ENCODE data around the gene TMA7B. TPM values are rescaled to one million over a fixed set of nuclear protein-coding genes. Genes with fewer than 3 reads are reported as not detected.
A peak's percentile ranks its signal among the peaks of the same experiment; 100 is the strongest.

The TMA7B gene
- total RNA-seq, 4 donors from 2014 or later = not detected

DNA sequence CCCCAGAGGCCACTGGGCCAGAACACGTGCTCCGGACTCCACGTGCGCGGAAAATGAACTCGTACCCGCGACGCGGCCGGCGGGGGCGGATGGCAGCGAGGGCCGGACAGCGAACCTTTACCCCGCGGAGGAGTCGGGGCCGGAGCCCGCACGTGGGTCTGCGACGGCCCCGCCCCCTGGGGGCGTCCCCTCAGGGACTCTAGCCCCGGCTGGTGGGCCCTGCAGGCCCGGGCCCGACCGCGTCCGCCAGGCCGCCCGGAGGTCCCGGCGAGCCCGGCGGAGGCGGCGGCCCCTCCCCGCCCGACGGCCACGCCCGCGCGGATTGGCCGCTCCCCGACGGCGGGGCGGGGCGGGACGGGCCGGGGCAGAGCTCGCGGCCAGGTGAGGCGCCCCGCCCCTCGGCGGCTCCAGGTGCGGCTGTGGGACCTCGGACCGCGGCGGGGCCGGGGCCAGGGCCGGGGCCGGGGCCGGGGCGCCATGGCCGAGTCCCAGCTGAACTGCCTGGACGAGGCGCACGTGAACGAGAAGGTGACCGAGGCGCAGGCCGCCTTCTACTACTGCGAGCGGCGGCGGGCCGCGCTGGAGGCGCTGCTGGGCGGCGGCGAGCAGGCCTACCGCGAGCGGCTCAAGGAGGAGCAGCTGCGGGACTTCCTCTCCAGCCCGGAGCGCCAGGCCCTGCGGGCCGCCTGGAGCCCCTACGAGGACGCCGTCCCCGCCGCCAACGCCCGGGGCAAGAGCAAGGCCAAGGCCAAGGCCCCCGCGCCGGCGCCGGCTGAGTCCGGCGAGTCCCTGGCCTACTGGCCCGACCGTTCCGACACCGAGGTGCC, 34.6 kb downstream of the TMA7B start, which contains the start of gene FAM83F:
Gene FAM83F, plus strand, starts transcription at position 389 of the 827 bp plus-strand sequence. Its CDS starts 89 bp downstream, at position 478.
- Histone ChIP-seq H3K4me3 (peak within 1 kb of the TSS in 1 of 2 donors; percentile 30), H3K36me3 (no peaks in the 10 kb centered on the region), H3K27ac (peak within 1 kb of the TSS in 3 of 4 donors; percentile 65 to 69 (median 67)), H3K27me3 (peaks cover 66% of the 10 kb centered on the region), H3K9me3 (no peaks in the 10 kb centered on the region), H3K4me1 (peaks cover 0 to 25% (median 3%) of the 10 kb centered on the region in 3 donors)
- peak; percentile 39 for ATAC-seq
- no CpG with 5 or more reads among the region's 115 CpGs for WGBS, 2 donors (ENCODE audit: low coverage in 1 of 2)
- TF ChIP-seq POLR2A (IDR thresholded peaks at IDR 0.05) (no peak), POLR2AphosphoS5 (IDR thresholded peaks at IDR 0.05) (no peak), EP300 (IDR thresholded peaks at IDR 0.05) (no peak)
- TF ChIP-seq, protein P1, sequence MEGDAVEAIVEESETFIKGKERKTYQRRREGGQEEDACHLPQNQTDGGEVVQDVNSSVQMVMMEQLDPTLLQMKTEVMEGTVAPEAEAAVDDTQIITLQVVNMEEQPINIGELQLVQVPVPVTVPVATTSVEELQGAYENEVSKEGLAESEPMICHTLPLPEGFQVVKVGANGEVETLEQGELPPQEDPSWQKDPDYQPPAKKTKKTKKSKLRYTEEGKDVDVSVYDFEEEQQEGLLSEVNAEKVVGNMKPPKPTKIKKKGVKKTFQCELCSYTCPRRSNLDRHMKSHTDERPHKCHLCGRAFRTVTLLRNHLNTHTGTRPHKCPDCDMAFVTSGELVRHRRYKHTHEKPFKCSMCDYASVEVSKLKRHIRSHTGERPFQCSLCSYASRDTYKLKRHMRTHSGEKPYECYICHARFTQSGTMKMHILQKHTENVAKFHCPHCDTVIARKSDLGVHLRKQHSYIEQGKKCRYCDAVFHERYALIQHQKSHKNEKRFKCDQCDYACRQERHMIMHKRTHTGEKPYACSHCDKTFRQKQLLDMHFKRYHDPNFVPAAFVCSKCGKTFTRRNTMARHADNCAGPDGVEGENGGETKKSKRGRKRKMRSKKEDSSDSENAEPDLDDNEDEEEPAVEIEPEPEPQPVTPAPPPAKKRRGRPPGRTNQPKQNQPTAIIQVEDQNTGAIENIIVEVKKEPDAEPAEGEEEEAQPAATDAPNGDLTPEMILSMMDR (IDR thresholded peaks at IDR 0.05) = no peak

DNA sequence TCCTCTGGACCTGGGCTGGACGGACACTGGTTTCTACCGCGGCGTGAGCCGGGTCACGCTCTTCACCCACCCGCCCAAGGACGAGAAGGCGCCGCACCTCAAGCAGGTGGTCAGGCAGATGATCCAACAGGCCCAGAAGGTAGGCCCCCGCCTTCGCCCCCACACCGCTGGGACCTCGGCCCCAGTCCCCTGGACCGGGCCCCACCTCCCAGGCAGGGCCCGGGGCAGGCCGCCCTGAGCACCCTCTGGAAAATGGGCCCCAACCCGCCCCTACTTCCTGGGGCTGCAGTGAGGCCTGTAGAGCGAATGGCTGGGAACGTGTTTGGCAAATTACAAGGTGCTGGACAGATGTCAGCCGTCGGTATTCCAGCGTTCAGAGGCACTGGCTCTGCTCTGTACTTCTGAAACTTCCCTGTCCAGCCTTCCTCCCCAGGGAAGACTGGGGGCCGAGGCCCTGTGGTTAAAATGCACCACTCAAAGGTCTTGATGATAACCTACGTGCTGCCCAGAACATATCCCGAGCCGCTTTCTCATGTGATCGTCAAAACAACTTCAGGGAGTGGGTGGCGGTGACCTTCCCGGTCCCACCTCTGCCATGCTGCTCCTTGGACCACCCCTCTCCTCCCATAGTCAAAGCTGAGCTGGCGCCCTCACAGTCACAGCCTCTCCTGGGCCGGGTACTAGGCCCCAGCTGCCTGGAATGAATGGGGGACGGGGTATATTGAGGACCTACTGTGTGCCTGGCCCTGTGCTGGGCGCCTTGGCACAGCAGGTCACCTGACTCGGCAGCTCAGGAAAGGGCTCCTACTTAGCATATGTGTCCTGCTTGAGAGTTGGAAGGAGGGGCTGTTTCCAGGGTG, 35.4 kb downstream of the TMA7B start:
- TF ChIP-seq EP300 (IDR thresholded peaks at IDR 0.05) = no peak
- Histone ChIP-seq H3K36me3 (no peaks in the 10 kb centered on the region), H3K27me3 (peaks cover 68% of the 10 kb centered on the region), H3K4me1 (peaks cover 0 to 25% (median 3%) of the 10 kb centered on the region in 3 donors), H3K9me3 (no peaks in the 10 kb centered on the region), H3K4me3 (peak overlapping the region in 1 of 2 donors; percentile 30), H3K27ac (peak overlapping the region in 3 of 4 donors; percentile 65 to 69 (median 67))
- no CpG with 5 or more reads among the region's 35 CpGs for WGBS, 2 donors (ENCODE audit: low coverage in 1 of 2)
- no peak for ATAC-seq

- Histone ChIP-seq H3K27ac (peak overlapping the region in 2 of 4 donors; percentile 53 to 67), H3K4me1 (peaks cover 0 to 25% (median 3%) of the 10 kb centered on the region in 3 donors), H3K36me3 (no peaks in the 10 kb centered on the region), H3K9me3 (no peaks in the 10 kb centered on the region), H3K4me3 (no peak overlapping the region), H3K27me3 (peaks cover 68% of the 10 kb centered on the region)
- TF ChIP-seq POLR2A (IDR thresholded peaks at IDR 0.05) = no peak
- WGBS, 2 donors (ENCODE audit: low coverage in 1 of 2) = 83 to 88% methylated on average over 2 to 3 of the region's 3 CpGs
- ATAC-seq = no peak
These were observed 36.5 kb downstream of the TMA7B start for GRCh38 chr22:39996732-39997131.

DNA sequence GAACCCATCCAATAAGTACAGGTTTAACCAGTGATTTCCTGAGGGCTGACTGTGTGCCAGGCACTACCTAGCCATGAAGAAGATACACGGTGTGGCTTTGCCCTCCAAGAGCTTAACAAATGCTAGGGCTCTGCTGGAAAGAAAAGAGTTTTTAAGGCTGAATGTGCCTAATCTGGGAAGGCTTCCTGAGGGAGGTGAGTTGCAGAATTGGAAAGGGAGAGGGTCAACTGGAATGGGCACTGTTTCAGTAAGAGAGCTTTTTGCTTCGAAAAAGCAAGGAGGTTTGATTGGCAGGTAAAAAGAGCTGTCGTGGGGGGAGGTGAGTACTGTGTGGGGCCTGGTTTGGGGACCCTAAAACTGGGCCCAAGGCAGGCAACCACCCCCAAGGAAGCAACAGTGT, 37.2 kb downstream of the TMA7B start:
- 60 to 91% methylated on average over 1 to 3 of the region's 3 CpGs for WGBS, 2 donors (ENCODE audit: low coverage in 1 of 2)

DNA sequence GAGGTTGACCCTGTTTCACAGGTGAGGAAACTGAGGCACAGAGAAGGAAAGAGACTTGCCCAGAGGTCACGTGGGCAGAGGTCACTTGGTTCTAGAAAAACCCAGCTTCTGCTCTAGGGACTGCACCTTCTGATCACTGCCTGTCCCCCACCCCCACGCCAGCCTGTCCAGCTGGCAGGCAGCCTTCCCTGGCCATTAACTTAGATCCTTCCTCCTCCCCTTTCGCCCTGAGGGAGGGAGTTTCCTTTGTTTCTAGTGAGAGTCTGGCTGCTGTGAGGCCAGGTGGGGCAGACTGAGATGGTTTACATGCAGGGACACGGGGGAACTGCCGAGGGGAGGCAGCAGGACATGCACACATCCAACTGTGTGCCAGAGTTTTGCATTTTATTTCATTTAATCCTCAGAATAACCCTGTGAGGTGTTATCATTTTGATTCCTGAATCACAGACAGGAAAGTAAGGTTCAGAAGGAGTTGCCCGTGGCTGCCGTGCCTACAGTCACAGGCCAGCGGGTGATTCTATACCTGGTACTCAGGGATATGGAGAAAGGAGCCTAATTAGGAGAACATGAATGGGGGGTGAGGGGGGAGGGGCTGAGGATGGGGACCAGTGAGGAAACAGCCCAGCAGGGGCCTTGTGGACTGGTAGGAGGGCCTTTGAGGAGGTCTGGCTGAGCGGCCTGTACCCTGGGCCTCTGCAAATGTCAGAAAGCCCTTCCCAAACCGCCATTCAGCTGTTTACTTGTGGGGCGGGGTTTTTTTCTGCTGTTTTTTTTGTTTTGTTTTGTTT, 37.9 kb downstream of the TMA7B start:
- ATAC-seq = no peak
- Histone ChIP-seq H3K4me3 (no peak overlapping the region), H3K27ac (peak overlapping the region in 3 of 4 donors; percentile 49 to 66 (median 53)), H3K4me1 (peaks cover 0 to 25% (median 3%) of the 10 kb centered on the region in 3 donors), H3K36me3 (no peaks in the 10 kb centered on the region), H3K27me3 (peaks cover 68% of the 10 kb centered on the region), H3K9me3 (no peaks in the 10 kb centered on the region)
- WGBS, 2 donors (ENCODE audit: low coverage in 1 of 2) = 81 to 83% methylated on average over 2 to 4 of the region's 11 CpGs
- TF ChIP-seq, protein P1 (IDR thresholded peaks at IDR 0.05) = no peak
- TF ChIP-seq EP300 (IDR thresholded peaks at IDR 0.05) (no peak), POLR2A (IDR thresholded peaks at IDR 0.05) (no peak), POLR2AphosphoS5 (IDR thresholded peaks at IDR 0.05) (no peak)

More for the DNA sequence above, 37.2 kb downstream of the TMA7B start:
- no peaks in the 10 kb centered on the region for H3K36me3 ChIP-seq
- H3K4me3 ChIP-seq = no peak overlapping the region
- ATAC-seq = no peak
- no peaks in the 10 kb centered on the region for H3K9me3 ChIP-seq
- peak overlapping the region in 3 of 4 donors; percentile 49 to 66 (median 53) for H3K27ac ChIP-seq
- no peak for TF ChIP-seq EP300 (IDR thresholded peaks at IDR 0.05)
- TF ChIP-seq POLR2A (IDR thresholded peaks at IDR 0.05) = no peak
- TF ChIP-seq POLR2AphosphoS5 (IDR thresholded peaks at IDR 0.05) = no peak
- TF ChIP-seq, protein P1 (IDR thresholded peaks at IDR 0.05) = no peak
- peaks cover 0 to 25% (median 3%) of the 10 kb centered on the region in 3 donors for H3K4me1 ChIP-seq
- peaks cover 68% of the 10 kb centered on the region for H3K27me3 ChIP-seq

Data from gastroesophageal sphincter (tissue), 4 donors.